CD4-positive, alpha-beta T cell treated with Interleukin-15 for 1 hour (primary cell): ENCODE measurements around the gene TMEM201.

Source experiments
- DNase-seq: peaks from one replicate; pipeline ENCODE4 v3.0.0-alpha.2; 2020

Gene TMEM201

GRCh38 chr1:9654834-9655723 lies 66.4 kb downstream of the TMEM201 start:
- DNase-seq, result peak; percentile 44

DNA sequence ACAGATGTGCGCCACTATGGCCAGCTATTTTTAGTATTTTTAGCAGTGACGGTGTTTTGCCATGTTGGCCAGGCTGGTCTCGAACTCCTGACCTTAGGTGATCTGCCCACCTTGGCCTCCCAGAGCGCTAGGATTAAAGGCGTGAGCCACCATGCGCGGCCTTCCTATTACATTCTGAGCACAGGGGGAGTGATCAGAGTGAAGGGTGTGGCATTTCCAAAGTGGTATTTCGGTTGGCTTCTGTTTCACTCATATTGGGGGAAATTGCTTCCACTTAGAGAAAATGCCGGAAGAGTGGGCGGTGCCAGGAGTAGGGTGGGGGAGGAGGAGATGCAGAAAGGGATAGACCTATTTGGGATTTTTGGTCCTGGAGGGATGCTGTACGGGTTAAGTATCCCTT lies 67.1 kb downstream of the TMEM201 start:
- DNase-seq, result no peak

DNA sequence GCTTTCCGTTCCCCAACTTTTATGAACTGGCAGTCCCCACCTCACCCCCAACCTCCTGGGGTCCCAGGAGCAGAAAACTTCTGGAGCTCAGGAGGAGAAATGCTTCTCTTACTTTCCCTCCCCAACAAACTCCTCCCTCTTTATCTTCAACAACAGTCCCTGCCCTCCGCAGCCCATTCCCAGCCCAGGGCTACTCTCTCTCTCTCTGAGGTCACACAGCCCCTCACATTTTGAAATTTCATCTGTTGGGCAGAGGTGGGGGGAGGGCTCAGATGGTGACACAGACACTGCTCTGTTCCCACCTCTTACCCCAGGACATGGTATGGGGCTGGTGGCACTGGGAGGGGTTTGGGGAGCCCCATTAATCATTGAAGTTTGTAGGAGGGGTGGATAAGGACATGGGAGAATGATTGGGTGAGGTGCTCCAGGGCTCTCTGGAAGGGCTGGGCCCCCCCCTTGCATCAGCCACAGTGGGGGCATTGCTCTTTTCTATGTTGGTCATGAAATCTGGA lies 68.9 kb downstream of the TMEM201 start:
- DNase-seq, result no peak

DNA sequence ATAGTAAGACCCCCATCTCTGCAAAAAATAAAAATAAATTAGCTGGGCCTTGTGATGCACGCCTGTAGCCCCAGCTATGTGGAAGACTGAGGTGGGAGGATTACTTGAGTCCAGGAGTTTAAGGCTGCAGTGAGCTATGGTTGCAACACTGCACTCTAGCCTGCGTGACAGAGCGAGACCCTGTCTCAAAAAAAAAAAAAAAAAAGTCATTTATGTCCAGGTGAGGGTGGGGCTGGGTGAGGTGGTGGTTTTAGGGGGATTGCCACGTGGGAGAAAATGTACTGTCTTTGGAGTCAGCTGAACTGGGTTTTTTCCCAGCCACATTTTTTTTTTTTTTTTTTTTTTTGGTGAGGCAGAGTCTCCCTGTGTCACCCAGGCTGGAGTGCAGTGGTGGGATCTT lies 69.5 kb downstream of the TMEM201 start:
- DNase-seq, result no peak

- DNase-seq, result no peak
These were observed 70.6 kb downstream of the TMEM201 start for GRCh38 chr1:9659328-9659727.

- DNase-seq, result no peak
These were observed 74.5 kb downstream of the TMEM201 start for GRCh38 chr1:9663257-9663656.
